ENCODE measurements around the gene FOXA1. TPM values are rescaled to one million over a fixed set of nuclear protein-coding genes. Genes with fewer than 3 reads are reported as not detected.

FOXA1 gene
- total RNA-seq, 2 donors from 2014 or later: 186 to 656 TPM

Other genes starting within 250 kb of the FOXA1 start
- 10 to 100 TPM; 88.2 to 89.8 TPM for gene TTC6, start 380 bp upstream of the FOXA1 start, total RNA-seq